ENCODE results near the gene PTPRN2. TPM values are rescaled to one million over a fixed set of nuclear protein-coding genes. Genes with fewer than 3 reads are reported as not detected.

The PTPRN2 gene
- total RNA-seq, 5 donors from 2014 or later (not counting 1 experiment from before 2014, with no cell fraction given): 0.60 to 1.7 (median 0.82) TPM

GRCh38 chr7:158084555-158084954 is 503.1 kb downstream of the PTPRN2 start:
- no peak for DNase-seq
- POLR2A ChIA-PET: no interaction called here
- CTCF ChIA-PET: no interaction called here

GRCh38 chr7:158083526-158084310 is 503.9 kb downstream of the PTPRN2 start:
- peaks cover 0 to 3% of the 10 kb centered on the region in 2 experiments for H3K27me3 ChIP-seq (replicated peaks in 1 of 2; ENCODE audit: control insufficient read depth in 2 of 2, extremely low read depth in 1 of 2, insufficient read depth in 2 of 2, low read length in 1 of 2)
- no peaks in the 10 kb centered on the region for H3K9me3 ChIP-seq
- CTCF ChIA-PET: no interaction called here
- Mint-ChIP-seq H3K27me3 (peaks cover 0 to 3% of the 10 kb centered on the region in 2 donors), H3K9me3 (peaks cover 0 to 6% (median 6%) of the 10 kb centered on the region in 3 donors), H3K36me3 (no peaks in the 10 kb centered on the region), H3K4me3 (no peak overlapping the region), H3K27ac (no peak overlapping the region), H3K4me1 (no peaks in the 10 kb centered on the region)
- ATAC-seq (replicated peaks in 1 of 4) (no peak), DNase-seq (no peak)
- 87% methylated on average over 22 of the region's 28 CpGs for WGBS (ENCODE audit: insufficient coverage)
- no peak overlapping the region for H3K27ac ChIP-seq (ENCODE audit: low read length)
- POLR2A ChIA-PET: no interaction called here
- no peaks in the 10 kb centered on the region for H3K36me3 ChIP-seq (ENCODE audit: control insufficient read depth in 2 of 2, extremely low read depth in 1 of 2, insufficient read depth in 1 of 2, low read length in 1 of 2)
- no peaks in the 10 kb centered on the region for H3K4me1 ChIP-seq (ENCODE audit: control insufficient read depth in 1 of 2, extremely low read depth in 1 of 2, insufficient read depth in 2 of 2, low read length in 2 of 2)
- H3K4me3 ChIP-seq (ENCODE audit: control insufficient read depth in 1 of 2, extremely low read depth in 1 of 2, low read length in 1 of 2): no peak overlapping the region

More at GRCh38 chr7:158084555-158084954, 503.1 kb downstream of the PTPRN2 start:
- Histone ChIP-seq H3K4me1 (ENCODE audit: control insufficient read depth in 1 of 2, extremely low read depth in 1 of 2, insufficient read depth in 2 of 2, low read length in 2 of 2) (no peaks in the 10 kb centered on the region), H3K36me3 (ENCODE audit: control insufficient read depth in 2 of 2, extremely low read depth in 1 of 2, insufficient read depth in 1 of 2, low read length in 1 of 2) (no peaks in the 10 kb centered on the region), H3K27me3 (replicated peaks in 1 of 2; ENCODE audit: control insufficient read depth in 2 of 2, extremely low read depth in 1 of 2, insufficient read depth in 2 of 2, low read length in 1 of 2) (peaks cover 0 to 3% of the 10 kb centered on the region in 2 experiments), H3K27ac (ENCODE audit: low read length) (no peak overlapping the region), H3K4me3 (ENCODE audit: control insufficient read depth in 1 of 2, extremely low read depth in 1 of 2, low read length in 1 of 2) (no peak overlapping the region), H3K9me3 (no peaks in the 10 kb centered on the region)
- no peaks in the 10 kb centered on the region for H3K36me3 Mint-ChIP-seq
- WGBS (ENCODE audit: insufficient coverage): 98% methylated on average over 16 of the region's 18 CpGs
- ATAC-seq (replicated peaks in 1 of 4): no peak
- no peak overlapping the region for H3K27ac Mint-ChIP-seq
- H3K4me3 Mint-ChIP-seq: no peak overlapping the region
- no peaks in the 10 kb centered on the region for H3K4me1 Mint-ChIP-seq
- peaks cover 0 to 6% (median 6%) of the 10 kb centered on the region in 3 donors for H3K9me3 Mint-ChIP-seq
- H3K27me3 Mint-ChIP-seq: peaks cover 0 to 3% of the 10 kb centered on the region in 2 donors

- no peak overlapping the region for H3K4me3 ChIP-seq (ENCODE audit: control insufficient read depth in 1 of 2, extremely low read depth in 1 of 2, low read length in 1 of 2)
- no peaks in the 10 kb centered on the region for H3K36me3 Mint-ChIP-seq
- peaks cover 0 to 4% of the 10 kb centered on the region in 2 experiments for H3K27me3 ChIP-seq (replicated peaks in 1 of 2; ENCODE audit: control insufficient read depth in 2 of 2, extremely low read depth in 1 of 2, insufficient read depth in 2 of 2, low read length in 1 of 2)
- ATAC-seq (replicated peaks in 1 of 4) (no peak), DNase-seq (no peak)
- CTCF ChIA-PET: no interaction called here
- no peaks in the 10 kb centered on the region for H3K9me3 ChIP-seq
- POLR2A ChIA-PET: no interaction called here
- no peaks in the 10 kb centered on the region for H3K4me1 ChIP-seq (ENCODE audit: control insufficient read depth in 1 of 2, extremely low read depth in 1 of 2, insufficient read depth in 2 of 2, low read length in 2 of 2)
- peaks cover 0 to 6% (median 6%) of the 10 kb centered on the region in 3 donors for H3K9me3 Mint-ChIP-seq
- no peaks in the 10 kb centered on the region for H3K4me1 Mint-ChIP-seq
- H3K27ac ChIP-seq (ENCODE audit: low read length): no peak overlapping the region
- no peak overlapping the region for H3K4me3 Mint-ChIP-seq
- no peak overlapping the region for H3K27ac Mint-ChIP-seq
- no peaks in the 10 kb centered on the region for H3K36me3 ChIP-seq (ENCODE audit: control insufficient read depth in 2 of 2, extremely low read depth in 1 of 2, insufficient read depth in 1 of 2, low read length in 1 of 2)
- WGBS (ENCODE audit: insufficient coverage): 77% methylated on average over 5 of the region's 8 CpGs
- peaks cover 0 to 3% of the 10 kb centered on the region in 2 donors for H3K27me3 Mint-ChIP-seq
These were observed 504.9 kb downstream of the PTPRN2 start for GRCh38 chr7:158082761-158083160.

- H3K27ac ChIP-seq (ENCODE audit: low read length): no peak overlapping the region
- H3K36me3 ChIP-seq (ENCODE audit: control insufficient read depth in 2 of 2, extremely low read depth in 1 of 2, insufficient read depth in 1 of 2, low read length in 1 of 2): no peaks in the 10 kb centered on the region
- Mint-ChIP-seq H3K9me3 (peaks cover 0 to 2% (median 0%) of the 10 kb centered on the region in 3 donors), H3K4me1 (no peaks in the 10 kb centered on the region), H3K36me3 (no peaks in the 10 kb centered on the region), H3K27ac (no peak overlapping the region), H3K27me3 (peaks cover 0 to 3% of the 10 kb centered on the region in 2 donors), H3K4me3 (no peak overlapping the region)
- ChIA-PET POLR2A (no interaction called here), CTCF (no interaction called here)
- ATAC-seq (replicated peaks in 1 of 4) (no peak), DNase-seq (no peak)
- H3K9me3 ChIP-seq: no peaks in the 10 kb centered on the region
- H3K4me3 ChIP-seq (ENCODE audit: control insufficient read depth in 1 of 2, extremely low read depth in 1 of 2, low read length in 1 of 2): no peak overlapping the region
- peaks cover 0 to 8% of the 10 kb centered on the region in 2 experiments for H3K27me3 ChIP-seq (replicated peaks in 1 of 2; ENCODE audit: control insufficient read depth in 2 of 2, extremely low read depth in 1 of 2, insufficient read depth in 2 of 2, low read length in 1 of 2)
- no peaks in the 10 kb centered on the region for H3K4me1 ChIP-seq (ENCODE audit: control insufficient read depth in 1 of 2, extremely low read depth in 1 of 2, insufficient read depth in 2 of 2, low read length in 2 of 2)
- 90% methylated on average over 14 of the region's 21 CpGs for WGBS (ENCODE audit: insufficient coverage)
These were observed 506.7 kb downstream of the PTPRN2 start for GRCh38 chr7:158080899-158081445.

- H3K4me1 ChIP-seq (ENCODE audit: control insufficient read depth in 1 of 2, extremely low read depth in 1 of 2, insufficient read depth in 2 of 2, low read length in 2 of 2): no peaks in the 10 kb centered on the region
- WGBS (ENCODE audit: insufficient coverage): 82% methylated on average over 21 of the region's 22 CpGs
- H3K36me3 Mint-ChIP-seq: no peaks in the 10 kb centered on the region
- H3K4me3 ChIP-seq (ENCODE audit: control insufficient read depth in 1 of 2, extremely low read depth in 1 of 2, low read length in 1 of 2): no peak overlapping the region
- no peak overlapping the region for H3K4me3 Mint-ChIP-seq
- no peaks in the 10 kb centered on the region for H3K9me3 ChIP-seq
- POLR2A ChIA-PET: no interaction called here
- DNase-seq (no peak), ATAC-seq (replicated peaks in 1 of 4) (no peak)
- H3K9me3 Mint-ChIP-seq: no peaks in the 10 kb centered on the region
- peaks cover 0 to 8% of the 10 kb centered on the region in 2 experiments for H3K27me3 ChIP-seq (replicated peaks in 1 of 2; ENCODE audit: control insufficient read depth in 2 of 2, extremely low read depth in 1 of 2, insufficient read depth in 2 of 2, low read length in 1 of 2)
- H3K36me3 ChIP-seq (ENCODE audit: control insufficient read depth in 2 of 2, extremely low read depth in 1 of 2, insufficient read depth in 1 of 2, low read length in 1 of 2): no peaks in the 10 kb centered on the region
- no peaks in the 10 kb centered on the region for H3K4me1 Mint-ChIP-seq
- CTCF ChIA-PET: no interaction called here
- H3K27ac Mint-ChIP-seq: no peak overlapping the region
- no peak overlapping the region for H3K27ac ChIP-seq (ENCODE audit: low read length)
- peaks cover 0 to 3% of the 10 kb centered on the region in 2 donors for H3K27me3 Mint-ChIP-seq
These were observed 509.4 kb downstream of the PTPRN2 start for GRCh38 chr7:158077934-158078910.

GRCh38 chr7:158077151-158077840 is 510.3 kb downstream of the PTPRN2 start:
- ChIA-PET CTCF (no interaction called here), POLR2A (interaction anchor here in 1 of 2 donors (0.6 kb wide), 1 partner anchor 1304 kb away, joined by 8 read pairs; no protein-coding TSS in a partner anchor)
- Histone ChIP-seq H3K27me3 (replicated peaks in 1 of 2; ENCODE audit: control insufficient read depth in 2 of 2, extremely low read depth in 1 of 2, insufficient read depth in 2 of 2, low read length in 1 of 2) (peaks cover 0 to 5% of the 10 kb centered on the region in 2 experiments), H3K36me3 (ENCODE audit: control insufficient read depth in 2 of 2, extremely low read depth in 1 of 2, insufficient read depth in 1 of 2, low read length in 1 of 2) (no peaks in the 10 kb centered on the region), H3K9me3 (no peaks in the 10 kb centered on the region), H3K4me1 (ENCODE audit: control insufficient read depth in 1 of 2, extremely low read depth in 1 of 2, insufficient read depth in 2 of 2, low read length in 2 of 2) (no peaks in the 10 kb centered on the region), H3K27ac (ENCODE audit: low read length) (no peak overlapping the region), H3K4me3 (ENCODE audit: control insufficient read depth in 1 of 2, extremely low read depth in 1 of 2, low read length in 1 of 2) (no peak overlapping the region)
- Mint-ChIP-seq H3K36me3 (no peaks in the 10 kb centered on the region), H3K4me3 (no peak overlapping the region), H3K4me1 (no peaks in the 10 kb centered on the region), H3K27ac (no peak overlapping the region), H3K9me3 (no peaks in the 10 kb centered on the region), H3K27me3 (peaks cover 0 to 3% of the 10 kb centered on the region in 2 donors)
- DNase-seq: no peak
- no peak for ATAC-seq (replicated peaks in 1 of 4)
- 88% methylated on average over 11 of the region's 21 CpGs for WGBS (ENCODE audit: insufficient coverage)
